ENCODE results near the gene TLL2. TPM values are rescaled to one million over a fixed set of nuclear protein-coding genes. Genes with fewer than 3 reads are reported as not detected.

TLL2 gene
- total and polyA plus RNA-seq, 3 donors from 2014 or later = 0.39 to 0.68 (median 0.67) TPM

DNA sequence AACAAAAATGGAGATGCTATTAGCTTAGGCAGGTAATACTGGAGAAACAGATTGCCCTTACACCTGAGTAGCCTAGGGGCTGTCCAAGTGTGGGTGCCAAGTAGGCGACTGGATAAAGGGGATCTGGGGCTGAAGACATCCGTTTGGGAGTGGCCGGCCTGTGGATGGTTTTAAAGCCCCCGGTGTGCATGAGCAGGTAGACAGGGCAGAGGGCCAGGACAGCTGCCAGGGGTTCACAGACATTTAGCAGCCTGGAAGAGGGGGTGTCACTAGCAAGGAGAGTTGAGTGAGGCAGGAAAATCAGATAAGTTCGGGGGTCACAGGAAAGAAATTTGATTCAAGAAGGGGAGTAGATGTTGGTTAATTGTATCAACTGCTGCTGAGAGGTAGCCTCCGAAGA is 153.4 kb downstream of the TLL2 start:
- 90 to 92% methylated on average over 6 of the region's 6 CpGs for WGBS, 2 donors
- Histone ChIP-seq H3K9me3 (no peaks in the 10 kb centered on the region), H3K36me3 (ENCODE audit: low read depth, missing control alignments) (no peaks in the 10 kb centered on the region), H3K27ac (no peak overlapping the region), H3K4me3 (no peak overlapping the region), H3K27me3 (no peaks in the 10 kb centered on the region), H3K4me1 (no peaks in the 10 kb centered on the region)
- no peak for TF ChIP-seq CTCF (IDR thresholded peaks at IDR 0.05)
- TF ChIP-seq POLR2A (IDR thresholded peaks at IDR 0.05) = no peak
- intact Hi-C loops (cut with DNase I; ENCODE audit: low total_unique reads) = no loop called here
- no peak for DNase-seq

DNA sequence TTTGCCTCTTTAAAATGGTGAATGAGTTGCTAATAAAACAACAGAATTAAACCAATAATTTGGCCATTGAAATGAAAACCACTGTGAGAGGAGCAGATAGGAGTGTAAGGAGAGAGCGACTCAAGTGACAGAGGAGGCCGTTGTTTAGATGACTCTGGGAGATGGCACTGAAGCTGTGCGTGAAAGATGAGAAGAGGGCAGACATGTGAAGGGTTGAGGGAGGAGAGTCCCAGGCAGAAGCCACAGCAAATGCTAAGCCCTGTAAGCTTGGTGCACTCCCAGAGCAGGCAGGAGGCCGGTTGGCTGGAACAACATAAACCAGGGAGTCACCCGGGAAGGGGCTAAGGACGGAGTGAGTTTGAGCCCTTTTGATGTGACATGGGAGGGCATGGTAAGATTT is 154.1 kb downstream of the TLL2 start:
- Histone ChIP-seq H3K27ac (no peak overlapping the region), H3K4me1 (no peaks in the 10 kb centered on the region), H3K4me3 (no peak overlapping the region), H3K27me3 (no peaks in the 10 kb centered on the region), H3K9me3 (no peaks in the 10 kb centered on the region), H3K36me3 (ENCODE audit: low read depth, missing control alignments) (no peaks in the 10 kb centered on the region)
- no peak for TF ChIP-seq CTCF (IDR thresholded peaks at IDR 0.05)
- TF ChIP-seq POLR2A (IDR thresholded peaks at IDR 0.05) = no peak
- intact Hi-C loops (cut with DNase I; ENCODE audit: low total_unique reads) = no loop called here
- DNase-seq = no peak
- 77 to 83% methylated on average over 6 of the region's 6 CpGs for WGBS, 2 donors

- intact Hi-C loops (cut with DNase I; ENCODE audit: low total_unique reads) = no loop called here
- Histone ChIP-seq H3K9me3 (no peaks in the 10 kb centered on the region), H3K27ac (no peak within 1 kb of the TSS), H3K4me1 (no peaks in the 10 kb centered on the region), H3K4me3 (no peak within 1 kb of the TSS), H3K27me3 (no peaks in the 10 kb centered on the region), H3K36me3 (ENCODE audit: low read depth, missing control alignments) (no peaks in the 10 kb centered on the region)
- 66 to 75% methylated on average over 7 of the region's 7 CpGs for WGBS, 2 donors
- TF ChIP-seq POLR2A (IDR thresholded peaks at IDR 0.05) = no peak
- no peak for TF ChIP-seq CTCF (IDR thresholded peaks at IDR 0.05)
- DNase-seq = no peak
These were observed 154.7 kb downstream of the TLL2 start, which contains the start of gene OPALIN for GRCh38 chr10:96358851-96359540. OPALIN (minus strand) TSS chr10:96359002; CDS start chr10:96358896, 106 bp downstream.

DNA sequence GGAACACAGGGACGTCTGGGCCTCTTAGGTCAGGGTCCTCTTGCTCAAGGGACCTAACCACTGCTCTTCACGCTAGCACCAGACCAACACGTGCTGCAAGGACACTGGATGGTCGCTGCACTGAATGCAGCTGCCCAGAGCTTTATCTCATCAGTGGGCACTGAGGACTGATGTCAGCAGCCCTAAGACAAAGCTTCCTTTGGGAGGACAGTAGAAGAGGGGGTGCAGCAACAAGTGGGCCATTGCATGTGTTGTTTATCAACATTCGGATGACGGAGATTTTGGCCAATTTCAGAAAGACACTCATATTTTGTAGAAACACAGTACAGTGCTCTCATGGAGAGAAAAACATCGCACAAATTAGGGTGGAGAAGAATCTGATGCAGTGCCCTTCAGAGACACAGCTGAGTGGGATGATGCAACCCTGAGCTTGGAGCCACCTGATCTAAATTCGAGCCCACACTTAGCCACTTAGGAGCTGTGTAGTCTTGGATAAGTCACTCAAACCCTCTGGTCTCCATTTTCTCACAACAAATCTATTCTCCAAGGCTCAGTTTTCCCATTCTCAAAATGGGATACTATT is 156.6 kb downstream of the TLL2 start:
- Histone ChIP-seq H3K27me3 (no peaks in the 10 kb centered on the region), H3K36me3 (ENCODE audit: low read depth, missing control alignments) (no peaks in the 10 kb centered on the region), H3K4me1 (no peaks in the 10 kb centered on the region), H3K4me3 (no peak overlapping the region), H3K9me3 (no peaks in the 10 kb centered on the region), H3K27ac (no peak overlapping the region)
- intact Hi-C loops (cut with DNase I; ENCODE audit: low total_unique reads) = no loop called here
- DNase-seq = no peak
- TF ChIP-seq POLR2A (IDR thresholded peaks at IDR 0.05) (no peak), CTCF (IDR thresholded peaks at IDR 0.05) (no peak)
- whole genome bisulfite sequencing, 2 donors = 61 to 73% methylated on average over 7 to 8 of the region's 8 CpGs

DNA sequence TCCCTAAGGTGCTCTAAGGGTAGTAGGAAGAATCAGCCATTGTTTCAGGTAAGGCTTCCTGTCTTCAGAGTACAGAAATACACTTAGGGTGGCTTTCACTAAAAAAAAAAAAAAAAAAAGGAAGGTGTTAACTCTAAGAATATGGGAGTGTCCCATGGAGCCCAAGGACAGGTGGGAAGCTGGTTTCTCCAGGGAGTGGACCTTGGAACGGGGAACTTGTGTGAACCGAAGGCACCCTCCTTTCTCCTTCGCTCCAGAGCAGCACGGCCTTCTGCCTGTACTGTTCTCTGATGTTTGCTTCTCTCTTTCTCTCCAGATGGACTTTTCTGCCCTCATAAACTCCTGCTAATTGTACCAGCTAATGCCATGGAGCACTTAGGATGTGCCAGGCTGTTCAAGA is 161.1 kb downstream of the TLL2 start:
- Histone ChIP-seq H3K27me3 (no peaks in the 10 kb centered on the region), H3K36me3 (ENCODE audit: low read depth, missing control alignments) (no peaks in the 10 kb centered on the region), H3K4me3 (no peak overlapping the region), H3K9me3 (no peaks in the 10 kb centered on the region), H3K4me1 (no peaks in the 10 kb centered on the region), H3K27ac (no peak overlapping the region)
- no peak for TF ChIP-seq POLR2A (IDR thresholded peaks at IDR 0.05)
- TF ChIP-seq CTCF (IDR thresholded peaks at IDR 0.05) = no peak
- WGBS, 2 donors = 65 to 69% methylated on average over 4 of the region's 4 CpGs
- intact Hi-C loops (cut with DNase I; ENCODE audit: low total_unique reads) = no loop called here
- no peak for DNase-seq
